Measurements from ENCODE around the gene TSACC. TPM values are rescaled to one million over a fixed set of nuclear protein-coding genes. Genes with fewer than 3 reads are reported as not detected.

TSACC gene
- total RNA-seq, 3 donors from 2014 or later: 0.87 TPM; not detected in 2

DNA sequence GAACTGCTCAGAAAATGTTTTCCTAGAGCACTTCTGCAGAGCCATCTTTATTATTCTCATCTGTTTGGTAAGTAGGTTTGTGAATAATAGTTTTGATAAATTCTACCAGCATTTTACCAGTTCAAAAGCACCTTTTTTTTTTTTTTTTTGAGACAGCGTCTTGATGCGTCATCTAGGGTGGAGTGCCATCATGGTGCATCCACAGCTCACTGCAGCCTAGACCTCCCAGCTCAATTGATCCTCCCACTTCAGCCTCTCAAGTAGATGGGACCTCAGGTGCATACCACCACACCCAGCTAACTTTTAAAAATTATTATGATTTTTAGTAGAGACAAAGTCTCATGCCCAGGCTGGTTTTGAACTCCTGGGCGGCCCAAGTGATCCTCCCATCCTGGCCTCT, 20.9 kb downstream of the TSACC start:
- ATAC-seq: no peak
- no peak for DNase-seq
- no peak overlapping the region for H3K4me3 ChIP-seq
- no peaks in the 10 kb centered on the region for H3K9me3 ChIP-seq
- no peaks in the 10 kb centered on the region for H3K36me3 ChIP-seq (ENCODE audit: low read depth)
- intact Hi-C loops (cut with DNase I, micrococcal nuclease): no loop called here
- H3K4me1 ChIP-seq (ENCODE audit: low read depth): peaks cover 4% of the 10 kb centered on the region
- TF ChIP-seq, protein P1, sequence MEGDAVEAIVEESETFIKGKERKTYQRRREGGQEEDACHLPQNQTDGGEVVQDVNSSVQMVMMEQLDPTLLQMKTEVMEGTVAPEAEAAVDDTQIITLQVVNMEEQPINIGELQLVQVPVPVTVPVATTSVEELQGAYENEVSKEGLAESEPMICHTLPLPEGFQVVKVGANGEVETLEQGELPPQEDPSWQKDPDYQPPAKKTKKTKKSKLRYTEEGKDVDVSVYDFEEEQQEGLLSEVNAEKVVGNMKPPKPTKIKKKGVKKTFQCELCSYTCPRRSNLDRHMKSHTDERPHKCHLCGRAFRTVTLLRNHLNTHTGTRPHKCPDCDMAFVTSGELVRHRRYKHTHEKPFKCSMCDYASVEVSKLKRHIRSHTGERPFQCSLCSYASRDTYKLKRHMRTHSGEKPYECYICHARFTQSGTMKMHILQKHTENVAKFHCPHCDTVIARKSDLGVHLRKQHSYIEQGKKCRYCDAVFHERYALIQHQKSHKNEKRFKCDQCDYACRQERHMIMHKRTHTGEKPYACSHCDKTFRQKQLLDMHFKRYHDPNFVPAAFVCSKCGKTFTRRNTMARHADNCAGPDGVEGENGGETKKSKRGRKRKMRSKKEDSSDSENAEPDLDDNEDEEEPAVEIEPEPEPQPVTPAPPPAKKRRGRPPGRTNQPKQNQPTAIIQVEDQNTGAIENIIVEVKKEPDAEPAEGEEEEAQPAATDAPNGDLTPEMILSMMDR (IDR thresholded peaks at IDR 0.05): no peak

DNA sequence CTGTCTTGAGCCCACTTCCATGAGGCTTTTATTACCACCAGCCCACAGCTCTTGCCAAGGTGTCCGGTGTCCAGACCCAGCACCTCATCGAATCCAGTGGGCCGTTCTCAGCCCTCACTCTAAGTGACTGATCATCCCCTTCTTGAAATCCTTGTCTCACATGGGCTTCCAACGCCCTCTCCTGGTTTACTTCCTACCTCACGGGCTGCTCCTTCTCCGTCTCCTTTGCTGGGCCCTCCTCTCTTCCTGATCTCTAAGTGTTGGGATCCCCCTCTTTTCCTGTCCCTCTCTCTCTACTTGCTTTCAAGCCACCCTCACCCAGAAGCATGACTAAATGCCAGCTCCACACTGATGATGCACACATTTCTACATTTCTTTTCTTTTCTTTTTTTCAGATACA, 21.6 kb downstream of the TSACC start:
- TF ChIP-seq, protein P1 (IDR thresholded peaks at IDR 0.05): no peak

DNA sequence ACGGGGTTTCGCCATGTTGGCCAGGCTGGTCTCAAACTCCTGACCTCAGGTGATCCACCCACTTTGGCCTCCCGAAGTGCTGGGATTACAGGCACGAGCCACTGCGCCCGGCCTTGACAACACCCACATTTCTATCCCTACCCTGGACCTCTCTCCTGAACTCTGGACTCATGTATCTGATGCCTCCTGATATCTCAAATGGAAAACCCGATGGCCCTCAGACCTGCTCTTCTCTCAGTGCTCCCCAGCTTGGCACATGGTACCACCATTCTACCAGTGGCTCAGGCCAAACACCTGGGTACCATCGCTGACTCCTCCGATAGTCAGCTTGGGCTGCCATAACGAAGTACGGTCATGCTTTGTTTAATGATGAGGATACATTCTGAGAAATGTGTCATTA, 22.2 kb downstream of the TSACC start:
- no peaks in the 10 kb centered on the region for H3K9me3 ChIP-seq
- no peak for DNase-seq
- intact Hi-C loops (cut with DNase I, micrococcal nuclease): no loop called here
- no peaks in the 10 kb centered on the region for H3K36me3 ChIP-seq (ENCODE audit: low read depth)
- no peak for ATAC-seq
- TF ChIP-seq, protein P1 (IDR thresholded peaks at IDR 0.05): no peak
- no peak overlapping the region for H3K4me3 ChIP-seq
- peaks cover 4% of the 10 kb centered on the region for H3K4me1 ChIP-seq (ENCODE audit: low read depth)

More for the DNA sequence above, 21.6 kb downstream of the TSACC start:
- Histone ChIP-seq H3K9me3 (no peaks in the 10 kb centered on the region), H3K4me1 (ENCODE audit: low read depth) (peaks cover 4% of the 10 kb centered on the region), H3K36me3 (ENCODE audit: low read depth) (no peaks in the 10 kb centered on the region), H3K4me3 (no peak overlapping the region)
- no peak for DNase-seq
- intact Hi-C loops (cut with DNase I, micrococcal nuclease): no loop called here
- ATAC-seq: peak; percentile 28

DNA sequence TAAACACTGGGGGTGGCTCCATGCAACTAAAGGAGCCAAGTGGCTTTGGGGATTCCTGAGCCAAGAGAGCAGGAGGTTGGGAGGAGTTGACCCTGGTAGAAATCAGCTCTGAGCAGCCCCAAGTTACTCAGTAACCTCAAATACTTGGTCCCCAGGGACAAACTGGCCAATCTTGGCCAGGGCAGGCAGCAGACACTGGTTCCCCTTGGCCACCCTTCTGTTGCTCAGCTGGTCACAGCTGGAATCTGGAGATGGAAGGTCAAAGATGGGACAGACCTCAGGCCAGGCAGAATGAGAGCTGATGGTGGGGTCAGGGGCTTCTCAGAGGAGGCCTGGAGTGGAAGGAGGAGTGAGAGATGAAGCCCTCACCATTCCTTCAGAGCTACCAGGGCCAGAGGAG, 27.4 kb downstream of the TSACC start:
- no peak for ATAC-seq
- DNase-seq: no peak
- intact Hi-C loops (cut with DNase I, micrococcal nuclease): no loop called here
- no peaks in the 10 kb centered on the region for H3K9me3 ChIP-seq
- H3K4me1 ChIP-seq (ENCODE audit: low read depth): no peaks in the 10 kb centered on the region
- no peaks in the 10 kb centered on the region for H3K36me3 ChIP-seq (ENCODE audit: low read depth)
- no peak overlapping the region for H3K4me3 ChIP-seq
- TF ChIP-seq, protein P1 (IDR thresholded peaks at IDR 0.05): no peak

DNA sequence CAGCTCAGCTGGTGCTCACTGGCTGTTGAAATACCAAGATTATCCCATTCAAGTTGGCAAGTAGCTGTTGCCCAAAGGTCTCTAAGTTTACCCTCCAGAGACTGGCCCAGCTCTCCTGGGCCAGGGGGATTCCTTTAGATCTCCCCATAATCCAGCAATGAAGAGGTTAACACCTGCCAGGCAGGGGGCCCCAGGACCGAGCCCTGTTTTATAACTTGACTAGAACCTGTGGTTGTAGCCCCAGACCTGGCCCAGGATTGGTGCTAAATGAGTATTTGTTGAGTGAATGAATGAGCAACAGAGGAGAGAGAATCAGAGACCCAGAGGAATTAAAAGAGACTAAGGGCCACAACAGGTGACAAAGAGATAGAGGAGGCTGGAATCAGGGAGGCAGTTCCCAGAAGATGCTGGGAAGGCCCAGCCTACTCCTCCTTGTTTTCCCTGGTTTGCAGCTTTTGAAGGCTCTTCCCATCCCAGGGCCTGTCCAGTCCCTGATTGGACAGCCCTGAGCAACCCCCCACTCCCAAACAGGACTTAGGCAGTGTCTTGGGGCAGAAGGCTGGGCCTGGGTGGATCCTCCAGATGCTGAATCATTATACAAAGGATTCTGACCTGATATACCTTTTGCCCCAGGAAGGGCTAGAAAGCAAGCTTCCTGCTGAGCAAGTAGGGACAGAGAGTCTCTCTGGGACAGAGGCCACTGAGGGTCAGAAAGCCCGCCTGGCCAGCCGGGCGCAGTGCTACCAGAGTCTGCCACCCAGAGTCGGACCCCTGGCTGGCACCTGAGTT, 28.2 kb downstream of the TSACC start:
- intact Hi-C loops (cut with DNase I, micrococcal nuclease): no loop called here
- no peaks in the 10 kb centered on the region for H3K36me3 ChIP-seq (ENCODE audit: low read depth)
- no peak for DNase-seq
- no peak for ATAC-seq
- TF ChIP-seq, protein P1 (IDR thresholded peaks at IDR 0.05): no peak
- no peaks in the 10 kb centered on the region for H3K9me3 ChIP-seq
- no peaks in the 10 kb centered on the region for H3K4me1 ChIP-seq (ENCODE audit: low read depth)
- no peak overlapping the region for H3K4me3 ChIP-seq

Measured in mucosa of descending colon (tissue), 3 donors.